GM10248 (cell line): Measurements from ENCODE around the gene PRRC2A.

Experiments
- CTCF ChIA-PET: fragments of 300-600 bp; sonication (Branson Sonifier 250); formaldehyde crosslinking; extraction: SDS; loops from one replicate; lab custom pipeline; 2021; ENCODE audit warnings: antibody characterized with exemption; lab: Yijun Ruan, JAX
- POLR2A ChIA-PET: fragments of 350-650 bp; sonication (Branson Sonifier 250); formaldehyde crosslinking; extraction: SDS; loops from one replicate; lab custom pipeline; 2020; ENCODE audit warnings: antibody characterized with exemption; lab: Yijun Ruan, JAX
- DNase-seq: peaks from one replicate; pipeline ENCODE4 v3.0.0; 2012; ENCODE audit errors: extremely low spot score
- CTCF ChIP-seq: IDR thresholded peaks from 2 replicates; pipeline ENCODE4 v1.5.1; 2012; ENCODE audit warnings: mild to moderate bottlenecking, low read depth; ENCODE audit errors: extremely low read depth, missing control alignments, control extremely low read depth

PRRC2A gene

GRCh38 chr6:31582230-31582643 lies 38.3 kb upstream of the PRRC2A start, which contains the start of gene LTB:
Gene LTB (minus strand): TSS chr6:31582424. CDS start chr6:31582417, 7 bp downstream.
- no peak for DNase-seq
- TF ChIP-seq CTCF = no peak
- ChIA-PET CTCF (interaction anchor here (0.8 to 54.8 kb wide), 4 partner anchors 10 to 213 kb away, joined by 3 to 2725 read pairs (median 1370); partner anchors contain the start of genes AIF1, ATP6V1G2, DDX39B and LST1), POLR2A (interaction anchor here (0.5 to 1.9 kb wide), 3 partner anchors 11 to 84 kb away, joined by 3 to 8 read pairs (median 5); partner anchors contain the start of genes MICB and NCR3)

- ChIA-PET CTCF (interaction anchor here (1.0 to 54.8 kb wide), 5 partner anchors 7 to 92 kb away, joined by 3 to 2725 read pairs (median 10); partner anchors contain the start of genes ATP6V1G2, DDX39B, LST1 and LTA), POLR2A (interaction anchor here (0.6 to 3.0 kb wide), 5 partner anchors 9 to 61 kb away, joined by 3 to 41 read pairs (median 3); partner anchors contain the start of genes DDX39B, NFKBIL1 and TNF)
- DNase-seq = no peak
- peak; percentile 47 for TF ChIP-seq CTCF
These were observed 35.0 kb upstream of the PRRC2A start for GRCh38 chr6:31585491-31585890.

GRCh38 chr6:31586008-31586407 lies 34.5 kb upstream of the PRRC2A start, which contains the start of gene LST1:
Gene LST1 (plus strand): TSS chr6:31586277. CDS start chr6:31587300, 1,023 bp downstream.
- no peak for DNase-seq

GRCh38 chr6:31586599-31587281 lies 33.8 kb upstream of the PRRC2A start:
- DNase-seq = no peak
- TF ChIP-seq CTCF = no peak
- CTCF ChIA-PET = interaction anchor here (1.6 to 54.8 kb wide), 4 partner anchors 5 to 93 kb away, joined by 3 to 2725 read pairs (median 1368); partner anchors contain the start of genes ATP6V1G2, DDX39B, LST1 and LTA
- POLR2A ChIA-PET = interaction anchor here (0.8 to 3.0 kb wide), 3 partner anchors 11 to 45 kb away, joined by 3 to 41 read pairs (median 3); partner anchors contain the start of genes DDX39B and TNF

More at GRCh38 chr6:31586008-31586407, 34.5 kb upstream of the PRRC2A start, which contains the start of gene LST1:
- CTCF ChIA-PET = interaction anchor here (1.0 to 54.8 kb wide), 5 partner anchors 6 to 93 kb away, joined by 3 to 2725 read pairs (median 10); partner anchors contain the start of genes ATP6V1G2, DDX39B, LST1 and LTA
- POLR2A ChIA-PET = interaction anchor here (0.6 to 3.0 kb wide), 5 partner anchors 10 to 58 kb away, joined by 3 to 41 read pairs (median 3); partner anchors contain the start of genes DDX39B, NFKBIL1 and TNF
- TF ChIP-seq CTCF = no peak

GRCh38 chr6:31587791-31588777 lies 32.4 kb upstream of the PRRC2A start:
- POLR2A ChIA-PET = interaction anchor here (0.5 to 3.0 kb wide), 4 partner anchors 9 to 32 kb away, joined by 3 to 41 read pairs (median 3); partner anchors contain the start of gene TNF
- CTCF ChIA-PET = interaction anchor here (1.6 to 54.8 kb wide), 3 partner anchors 4 to 52 kb away, joined by 3 to 2725 read pairs (median 2725); partner anchors contain the start of genes ATP6V1G2, DDX39B, LST1 and LTA
- TF ChIP-seq CTCF = no peak
- DNase-seq = no peak
